ENCODE results near the gene HTR1E.
"Not testable (repeated sequence)": the region's sequence is repeated elsewhere in the genome, so short reads cannot be mapped to it uniquely, and the experiment has no call there.

HTR1E gene

GRCh38 chr6:86978251-86978650, 40.9 kb downstream of the HTR1E start:
- DNase-seq, result no peak

DNA sequence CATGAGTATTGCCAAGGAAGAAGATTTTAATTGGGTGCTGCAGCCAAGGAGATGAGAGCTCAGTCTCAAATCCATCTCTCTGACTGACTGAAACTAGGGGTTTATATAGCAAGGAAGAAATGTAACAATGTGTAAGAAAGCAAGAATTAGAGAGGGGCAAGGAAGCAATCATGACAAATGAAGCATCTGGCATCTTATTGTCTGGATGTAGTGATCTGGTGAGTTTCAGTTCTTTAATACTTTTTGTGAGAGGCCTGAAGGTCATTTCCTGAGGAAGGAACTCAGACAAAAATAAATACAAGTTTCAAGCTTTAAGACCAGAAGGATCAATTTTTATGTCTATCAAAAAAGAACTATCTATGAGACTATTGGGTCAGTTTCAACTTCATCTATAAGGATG, 64.2 kb downstream of the HTR1E start:
- DNase-seq, result no peak

GRCh38 chr6:87002391-87002790, 65.1 kb downstream of the HTR1E start:
- not testable (repeated sequence) for DNase-seq

DNA sequence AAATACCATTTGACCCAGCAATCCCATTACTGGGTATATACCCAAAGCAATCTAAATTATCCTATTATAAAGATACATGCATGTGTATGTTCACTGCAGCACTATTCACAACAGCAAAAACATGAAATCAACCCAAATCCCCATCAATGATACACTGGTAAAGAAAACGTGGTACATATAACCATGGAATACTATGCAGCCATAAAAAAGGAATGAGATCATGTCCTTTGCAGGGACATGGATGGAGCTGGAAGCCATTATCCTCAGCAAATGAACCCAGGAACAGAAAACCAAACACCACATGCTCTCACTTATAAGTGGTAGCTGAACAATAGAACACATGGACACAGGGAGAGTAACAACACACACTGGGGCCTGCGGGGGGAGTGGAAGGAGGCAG, 69.2 kb downstream of the HTR1E start:
- not testable (repeated sequence) for DNase-seq

GRCh38 chr6:87009581-87009980, 72.3 kb downstream of the HTR1E start:
- DNase-seq, result not testable (repeated sequence)

- no peak for DNase-seq
These were observed 74.7 kb downstream of the HTR1E start for GRCh38 chr6:87012035-87012434.

- DNase-seq, result no peak
These were observed 75.4 kb downstream of the HTR1E start for GRCh38 chr6:87012743-87013142.

DNA sequence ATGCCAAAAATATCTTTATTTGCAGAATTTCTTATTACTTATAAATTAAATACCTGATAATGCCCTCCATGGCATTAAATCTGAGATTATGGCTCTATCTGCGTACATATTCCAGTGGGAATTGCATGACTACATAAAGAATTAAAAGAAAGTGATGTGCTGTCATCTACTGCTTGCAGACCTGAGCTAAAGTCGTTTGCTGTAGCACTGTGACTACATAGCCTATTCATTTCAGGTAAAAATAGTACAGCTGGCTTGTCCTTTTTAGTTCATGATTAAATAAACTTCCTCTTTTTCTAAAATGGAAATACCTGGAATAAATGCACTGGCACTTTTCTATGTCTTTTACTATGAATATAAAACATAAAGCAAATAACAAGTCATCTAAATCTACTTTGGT, 79.4 kb downstream of the HTR1E start:
- no peak for DNase-seq

GRCh38 chr6:87027021-87027420, 89.7 kb downstream of the HTR1E start:
- DNase-seq, result no peak

DNA sequence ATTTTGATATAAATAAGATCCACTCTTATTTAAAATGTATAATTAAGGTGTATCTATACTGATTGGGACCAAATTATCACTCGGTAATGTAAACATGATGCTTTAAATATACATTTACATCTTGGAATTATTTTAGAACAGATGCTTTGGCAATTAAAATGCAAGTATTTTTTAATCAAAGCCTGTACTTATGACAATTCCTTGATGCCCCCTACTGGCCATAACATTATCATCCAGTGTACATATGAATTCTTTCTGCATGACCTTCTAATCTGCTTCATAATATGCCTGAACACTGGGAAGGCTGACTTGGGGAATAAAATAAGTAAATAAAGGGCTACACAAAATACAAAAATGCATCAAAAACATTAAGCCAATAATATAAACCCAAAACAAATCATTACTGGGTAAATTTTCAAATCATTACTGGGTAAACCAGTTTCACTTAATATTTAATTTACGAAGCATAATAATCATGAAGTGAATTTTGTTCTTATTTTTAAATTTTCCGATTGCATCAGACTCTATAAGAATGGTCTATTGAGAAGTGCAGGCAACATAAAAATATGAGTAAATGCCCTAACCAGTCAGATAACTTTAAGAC, 92.5 kb downstream of the HTR1E start:
- DNase-seq, result peak in 1 of 14 donors; percentile 25

GRCh38 chr6:87040729-87041128, 103.4 kb downstream of the HTR1E start:
- no peak for DNase-seq

- no peak for DNase-seq
These were observed 108.3 kb downstream of the HTR1E start for GRCh38 chr6:87045521-87046075.

- DNase-seq, result no peak
These were observed 112.5 kb downstream of the HTR1E start for GRCh38 chr6:87049779-87050178.

GRCh38 chr6:87053312-87053711, 116.0 kb downstream of the HTR1E start:
- DNase-seq, result no peak

DNA sequence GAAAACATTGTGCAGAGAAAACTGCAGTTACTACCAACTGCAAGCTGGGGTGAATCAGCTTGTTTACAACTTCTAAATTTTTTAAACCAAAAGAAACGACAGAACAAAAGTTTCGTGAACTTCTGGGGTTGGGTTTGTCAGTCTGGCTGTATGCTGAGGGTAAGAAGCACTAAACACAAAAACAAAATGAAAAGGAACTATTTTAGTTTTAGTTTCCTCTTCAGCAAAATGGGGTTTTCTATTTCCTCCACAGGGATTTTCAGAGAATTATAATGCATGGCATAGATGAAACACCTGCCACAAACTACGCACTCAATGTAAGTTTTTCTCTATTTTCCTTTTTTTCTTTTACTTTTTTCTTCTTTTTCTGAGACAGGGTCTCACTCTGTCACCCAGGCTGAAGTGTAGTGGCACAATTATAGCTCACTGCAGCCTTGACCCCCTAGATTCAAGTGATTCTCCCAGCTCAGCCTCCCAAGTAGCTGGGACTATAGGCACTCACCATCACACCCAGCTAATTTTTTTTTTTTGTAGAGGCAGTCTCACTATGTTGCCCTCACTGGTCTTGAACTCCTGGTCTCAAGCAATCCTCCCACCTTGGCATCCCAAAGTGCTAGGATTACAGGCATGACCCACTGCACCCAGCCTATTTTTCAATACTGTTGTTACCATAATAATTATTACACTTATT, 117.0 kb downstream of the HTR1E start:
- no peak for DNase-seq

DNA sequence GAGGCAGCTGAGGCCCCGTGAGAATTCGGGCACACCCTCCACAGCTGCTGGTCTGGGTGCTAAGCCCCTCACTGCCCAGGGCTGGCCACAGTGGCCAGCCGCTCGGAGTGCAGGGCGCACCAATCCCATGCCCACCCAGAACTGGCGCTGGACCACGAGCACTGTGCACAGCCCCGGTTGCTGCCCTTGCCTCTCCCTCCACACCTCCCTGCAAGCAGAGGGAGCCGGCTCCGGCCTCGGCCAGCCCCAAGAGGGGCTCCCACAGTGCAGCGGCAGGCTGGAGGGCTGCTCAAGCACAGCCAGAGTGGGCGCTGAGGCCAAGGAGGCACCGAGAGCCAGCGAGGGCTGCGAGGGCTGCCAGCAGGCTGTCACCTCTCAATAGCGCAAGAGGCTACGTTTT, 122.6 kb downstream of the HTR1E start:
- no peak for DNase-seq

DNA sequence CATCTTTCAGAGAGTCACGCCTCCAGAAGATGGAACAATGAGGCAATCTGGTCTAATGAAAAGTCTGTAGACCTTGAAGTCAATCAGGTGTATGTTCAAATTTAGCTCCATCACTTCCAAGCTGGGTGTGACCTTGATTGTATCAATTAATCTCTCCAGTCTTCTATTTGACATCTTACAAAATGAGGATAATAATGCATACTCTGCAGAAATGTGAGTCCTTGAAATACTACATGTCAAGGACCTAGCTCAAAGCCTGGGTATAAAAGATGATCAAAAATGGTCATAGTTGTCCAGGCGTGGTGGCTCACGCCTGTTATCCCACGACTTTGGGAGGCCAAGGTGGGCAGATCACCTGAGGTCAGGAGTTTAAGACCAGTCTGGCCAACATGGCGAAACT, 127.8 kb downstream of the HTR1E start:
- DNase-seq, result no peak
